ENCODE data around the gene PTPRD.

Gene PTPRD

DNA sequence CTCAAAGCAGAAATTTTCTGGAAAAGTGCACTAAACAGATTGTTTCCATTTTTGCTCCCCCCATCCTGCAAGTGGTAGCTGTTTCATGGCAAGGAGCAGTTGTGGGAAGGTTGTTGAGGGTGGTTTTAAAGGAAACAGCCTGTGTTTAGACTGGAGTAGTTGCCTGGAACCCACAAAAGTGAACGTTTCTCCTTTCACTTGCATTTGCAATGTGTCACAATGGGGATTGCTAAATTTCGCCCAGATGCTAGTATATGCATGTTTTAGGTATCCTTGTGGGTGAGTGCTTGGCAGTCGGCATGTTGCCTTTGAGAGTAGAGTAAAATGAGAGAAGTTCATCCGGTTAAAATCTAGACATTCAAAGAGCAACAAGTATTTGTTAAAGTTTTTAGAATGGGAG, 1713.3 kb downstream of the PTPRD start:
- no peak for DNase-seq (ENCODE audit: low spot score)

DNA sequence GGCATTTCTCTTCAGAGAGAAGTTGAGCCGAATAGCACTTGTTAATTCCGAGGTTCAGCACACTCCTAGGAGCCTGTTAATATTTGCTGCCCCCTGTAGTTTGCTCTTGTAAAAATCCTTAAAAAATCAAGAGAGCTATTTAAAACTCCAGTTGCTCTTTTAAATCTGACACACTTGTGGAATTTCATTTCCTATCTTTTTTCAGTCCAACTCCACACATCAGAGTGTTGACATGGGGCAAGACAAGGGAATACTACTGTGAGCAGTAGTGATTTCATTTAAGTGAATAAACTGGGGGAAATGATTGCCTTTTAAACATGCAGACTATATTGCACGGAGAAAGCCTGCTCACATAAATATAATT, 1717.0 kb downstream of the PTPRD start:
- DNase-seq (ENCODE audit: low spot score) = peak; percentile 14

GRCh38 chr9:8895106-8895860, 1717.5 kb downstream of the PTPRD start:
- no peak for DNase-seq (ENCODE audit: low spot score)

- no peak for DNase-seq (ENCODE audit: low spot score)
Measured at GRCh38 chr9:8890695-8891094, 1722.1 kb downstream of the PTPRD start.

- DNase-seq (ENCODE audit: low spot score) = no peak
Measured at GRCh38 chr9:8889100-8889499, 1723.7 kb downstream of the PTPRD start.

DNA sequence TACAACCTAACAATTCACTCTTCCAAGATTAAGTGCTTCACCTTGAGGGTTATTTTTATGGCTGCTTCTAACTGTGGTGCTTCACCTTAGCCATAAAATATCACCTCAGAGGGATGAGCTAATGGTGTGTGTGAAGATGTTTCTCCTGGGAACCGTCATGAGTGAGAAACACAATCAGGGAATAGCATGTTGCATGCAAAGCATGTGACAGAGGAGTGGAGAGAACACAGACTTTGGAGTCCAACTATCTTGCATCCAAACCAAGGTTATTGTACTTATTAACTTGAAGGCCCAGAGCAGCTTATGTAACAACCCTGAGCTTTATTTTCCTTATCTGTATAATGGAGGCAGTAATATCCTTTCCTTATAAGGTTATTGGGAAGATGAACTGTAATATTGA, 1724.2 kb downstream of the PTPRD start:
- no peak for DNase-seq (ENCODE audit: low spot score)

DNA sequence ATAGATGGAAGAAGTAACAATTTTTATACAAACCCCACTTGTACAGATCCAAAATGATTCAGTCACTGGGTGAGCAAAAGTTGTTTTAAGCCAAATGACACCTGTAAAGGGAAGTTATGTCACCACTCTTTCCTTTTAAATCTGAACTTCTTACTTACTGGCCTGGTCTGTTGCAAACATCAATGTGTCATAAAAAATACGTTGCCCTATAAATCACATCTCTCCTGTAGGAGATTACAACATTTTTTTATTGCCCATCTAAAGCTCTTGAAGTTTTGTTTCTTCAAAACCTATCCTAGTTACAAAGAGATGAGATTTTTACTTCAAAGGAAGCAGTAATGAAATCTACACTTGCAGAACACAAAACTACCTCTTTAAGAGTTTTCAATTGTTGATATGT, 1725.4 kb downstream of the PTPRD start:
- no peak for DNase-seq (ENCODE audit: low spot score)

GRCh38 chr9:8883321-8883720, 1729.5 kb downstream of the PTPRD start:
- DNase-seq (ENCODE audit: low spot score) = no peak

GRCh38 chr9:8880060-8880459, 1732.7 kb downstream of the PTPRD start:
- no peak for DNase-seq (ENCODE audit: low spot score)

DNA sequence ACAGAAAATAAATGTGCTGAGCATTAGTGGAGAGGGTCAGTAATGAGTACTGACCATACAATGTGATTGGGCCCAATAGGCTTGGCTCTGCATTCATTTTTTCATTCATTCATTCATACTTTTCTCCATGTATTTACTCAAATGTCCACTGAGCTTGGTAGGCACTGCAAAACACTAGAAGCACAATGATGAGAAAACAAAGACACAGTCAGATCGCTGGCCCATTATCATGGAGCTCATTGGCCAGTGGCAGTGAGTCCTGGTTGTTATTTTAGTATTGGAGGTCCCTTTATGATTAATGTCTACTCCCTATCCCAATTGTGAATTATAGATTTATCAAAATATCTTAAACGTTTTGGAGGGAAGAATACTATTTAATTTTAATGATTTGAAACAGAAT, 1733.5 kb downstream of the PTPRD start:
- DNase-seq (ENCODE audit: low spot score) = no peak

DNA sequence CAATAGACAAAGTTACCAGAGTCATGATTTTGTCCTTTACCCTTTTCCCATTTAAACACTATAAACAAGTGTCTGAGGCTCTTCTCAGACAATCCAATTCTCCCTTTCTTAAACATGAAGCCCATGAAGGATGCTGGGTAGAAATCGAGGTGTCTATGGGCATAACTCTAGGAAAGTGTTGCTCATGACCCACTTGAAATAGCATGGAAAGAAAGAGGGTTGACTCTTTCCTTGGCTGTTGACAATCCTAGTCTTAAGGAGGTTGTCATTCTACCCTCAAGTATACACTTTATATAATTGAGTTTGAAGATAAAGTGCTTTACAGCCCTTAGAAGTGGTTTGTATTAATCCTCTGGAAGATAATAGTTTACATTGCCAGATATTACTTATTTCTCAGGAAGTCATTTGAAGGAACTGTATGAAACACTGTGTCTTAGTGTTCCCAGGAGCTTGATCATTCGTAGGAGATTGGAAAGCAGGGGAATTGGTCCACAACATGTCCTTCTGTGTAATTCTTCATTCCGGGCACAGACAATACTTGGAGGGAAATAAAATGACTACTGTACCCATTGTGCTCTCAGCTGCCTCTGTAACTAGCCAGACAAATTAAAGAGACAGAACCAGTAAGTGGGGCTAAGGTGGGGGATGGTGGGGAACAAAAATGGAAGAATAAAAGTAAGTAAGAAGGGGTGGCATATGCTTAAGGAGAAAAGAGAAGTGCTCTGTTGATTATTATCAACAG, 1734.9 kb downstream of the PTPRD start:
- no peak for DNase-seq (ENCODE audit: low spot score)

DNA sequence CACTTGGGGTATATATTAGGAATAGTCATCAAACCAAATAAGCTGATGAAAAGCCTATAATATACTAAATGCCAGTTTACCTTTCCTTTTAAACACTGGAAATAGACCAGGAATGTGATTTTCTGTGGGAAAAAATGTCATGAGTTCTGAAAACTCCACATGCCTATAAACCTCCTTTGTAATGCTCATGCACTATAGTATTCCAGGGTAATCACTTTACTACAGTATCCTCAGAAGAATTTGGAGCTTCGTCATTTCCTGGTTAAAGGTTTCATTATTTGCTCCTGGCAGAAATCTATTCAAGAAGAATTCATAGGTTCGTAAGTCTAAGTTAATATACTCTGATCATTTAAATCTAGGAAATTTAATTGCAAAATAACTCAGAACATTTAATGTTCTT, 1736.5 kb downstream of the PTPRD start:
- DNase-seq (ENCODE audit: low spot score) = no peak

- no peak for DNase-seq (ENCODE audit: low spot score)
Measured at GRCh38 chr9:8874482-8874881, 1738.3 kb downstream of the PTPRD start.

GRCh38 chr9:8872802-8873201, 1740.0 kb downstream of the PTPRD start:
- DNase-seq (ENCODE audit: low spot score) = no peak

- DNase-seq (ENCODE audit: low spot score) = no peak
Measured at GRCh38 chr9:8871796-8872445, 1740.9 kb downstream of the PTPRD start.

- no peak for DNase-seq (ENCODE audit: low spot score)
Measured at GRCh38 chr9:8871396-8871795, 1741.4 kb downstream of the PTPRD start.

GRCh38 chr9:8869812-8870211, 1743.0 kb downstream of the PTPRD start:
- no peak for DNase-seq (ENCODE audit: low spot score)

- no peak for DNase-seq (ENCODE audit: low spot score)
Measured at GRCh38 chr9:8868632-8869031, 1744.2 kb downstream of the PTPRD start.

DNA sequence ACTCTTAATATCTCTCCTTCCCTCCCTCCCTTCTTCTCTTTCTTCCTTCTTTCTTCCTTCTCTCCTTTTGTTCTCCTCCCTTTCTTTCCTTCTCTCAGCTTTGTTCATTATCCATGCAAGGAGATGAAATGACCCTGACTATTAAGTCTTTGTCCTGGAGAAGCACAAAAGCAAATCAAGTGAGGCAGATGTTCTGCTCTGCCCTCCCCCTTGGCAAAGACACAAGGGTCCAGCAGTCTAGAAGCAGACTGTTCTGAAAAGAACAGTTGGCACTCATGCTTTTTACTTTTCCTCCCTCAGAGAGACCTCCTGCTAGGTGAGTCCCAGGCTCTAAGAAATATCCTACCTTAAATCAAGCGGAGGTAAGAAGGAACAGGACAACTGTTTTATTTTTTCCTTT, 1745.7 kb downstream of the PTPRD start:
- no peak for DNase-seq (ENCODE audit: low spot score)

DNA sequence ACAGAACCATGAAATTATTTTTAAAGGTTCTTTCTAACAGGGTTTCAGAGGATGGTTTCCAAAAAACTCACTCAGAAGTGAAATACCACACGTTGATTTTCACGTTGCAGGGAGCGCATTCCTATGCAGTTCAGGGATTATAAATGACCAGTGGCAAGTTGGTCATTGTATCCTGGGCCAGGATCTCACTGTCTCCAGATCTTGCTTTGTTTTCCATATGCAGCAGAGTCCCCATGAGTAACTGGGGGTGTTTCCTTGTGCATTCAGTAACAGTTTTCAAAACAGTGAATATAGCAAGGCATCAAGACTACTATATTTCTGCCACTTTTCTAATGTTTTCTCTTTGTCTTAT, 1748.3 kb downstream of the PTPRD start:
- DNase-seq (ENCODE audit: low spot score) = no peak

GRCh38 chr9:8863886-8864544, 1748.8 kb downstream of the PTPRD start:
- DNase-seq (ENCODE audit: low spot score) = no peak

DNA sequence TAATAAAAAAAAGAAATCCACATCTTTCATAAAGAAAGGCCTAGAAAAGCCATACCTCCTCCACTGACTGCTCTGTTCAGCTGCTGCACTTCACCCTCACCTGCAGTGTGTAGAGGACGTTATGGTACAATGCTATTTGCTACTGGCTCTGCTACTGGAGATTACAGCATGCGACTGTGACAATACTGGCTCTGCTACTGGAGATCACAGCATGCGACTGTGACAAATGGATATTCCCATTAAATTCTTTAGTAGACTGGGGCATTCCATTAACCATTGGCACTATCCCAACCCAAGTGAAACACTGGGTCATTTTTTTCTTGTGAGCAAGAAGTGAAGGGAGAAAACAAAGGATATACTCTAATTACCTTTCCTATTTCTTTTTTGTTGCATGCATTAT, 1749.7 kb downstream of the PTPRD start:
- no peak for DNase-seq (ENCODE audit: low spot score)

DNA sequence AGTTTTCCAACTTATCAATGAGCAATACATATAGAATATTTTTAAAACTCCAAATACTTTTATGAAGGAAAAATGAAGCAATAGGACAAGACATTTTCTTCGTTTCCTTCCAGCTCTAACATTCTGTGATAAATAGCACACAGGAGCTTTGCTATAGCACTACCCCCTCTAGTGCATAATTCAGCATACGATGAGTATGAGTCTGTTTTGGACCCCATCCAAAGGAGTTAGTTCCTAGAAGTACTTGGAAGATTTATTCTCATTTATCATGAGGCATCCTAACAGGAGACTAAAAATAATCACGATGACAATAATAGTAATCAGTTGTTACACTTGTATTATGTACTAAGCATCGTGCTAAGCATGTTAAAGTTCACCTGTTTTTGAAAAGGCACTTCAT, 1751.9 kb downstream of the PTPRD start:
- no peak for DNase-seq (ENCODE audit: low spot score)
